DMS114 treated with DMSO at 0.1 percent for 48 hours (cell line): ENCODE data around the gene ZC3H14.
A peak's percentile ranks its signal among the peaks of the same experiment; 100 is the strongest.
"Not testable (repeated sequence)": the region's sequence is repeated elsewhere in the genome, so short reads cannot be mapped to it uniquely, and the experiment has no call there.

ENCODE experiments used
- DNase-seq: peaks from one replicate; lab custom pipeline; 2025; ENCODE audit not compliant: unreplicated experiment; lab: John Stamatoyannopoulos, UW

Gene ZC3H14

GRCh38 chr14:88562831-88563686 is at the start of gene ZC3H14:
TSS of gene ZC3H14 (plus strand) at chr14:88563037. CDS start at chr14:88563134, 97 bp downstream.
- peak; percentile 75 for DNase-seq

- DNase-seq = no peak
These were observed 47.2 kb upstream of the ZC3H14 start for GRCh38 chr14:88515499-88516221.

- DNase-seq = no peak
These were observed 45.9 kb upstream of the ZC3H14 start for GRCh38 chr14:88516861-88517357.

GRCh38 chr14:88518592-88519512 is 44.0 kb upstream of the ZC3H14 start:
- no peak for DNase-seq

- no peak for DNase-seq
These were observed 42.9 kb upstream of the ZC3H14 start for GRCh38 chr14:88519907-88520306.

GRCh38 chr14:88521818-88522217 is 41.0 kb upstream of the ZC3H14 start:
- no peak for DNase-seq

GRCh38 chr14:88522393-88522792 is 40.4 kb upstream of the ZC3H14 start:
- no peak for DNase-seq

- not testable (repeated sequence) for DNase-seq
These were observed 32.9 kb upstream of the ZC3H14 start for GRCh38 chr14:88529889-88530288.

GRCh38 chr14:88533064-88533602 is 29.7 kb upstream of the ZC3H14 start:
- DNase-seq = no peak

- DNase-seq = no peak
These were observed 27.7 kb upstream of the ZC3H14 start for GRCh38 chr14:88535149-88535548.

- DNase-seq = no peak
These were observed 27.0 kb upstream of the ZC3H14 start for GRCh38 chr14:88535813-88536212.

- DNase-seq = no peak
These were observed 21.5 kb upstream of the ZC3H14 start for GRCh38 chr14:88541324-88541723.

GRCh38 chr14:88542857-88543795 is 19.7 kb upstream of the ZC3H14 start:
- no peak for DNase-seq

- DNase-seq = no peak
These were observed 17.6 kb upstream of the ZC3H14 start for GRCh38 chr14:88545256-88545655.

GRCh38 chr14:88546621-88547385 is 16.0 kb upstream of the ZC3H14 start:
- DNase-seq = no peak

GRCh38 chr14:88547386-88547780 is 15.5 kb upstream of the ZC3H14 start:
- DNase-seq = no peak

- DNase-seq = no peak
These were observed 12.8 kb upstream of the ZC3H14 start for GRCh38 chr14:88550078-88550477.

- peak; percentile 78 for DNase-seq
These were observed 11.6 kb upstream of the ZC3H14 start for GRCh38 chr14:88551094-88551870.
